Esophagus squamous epithelium (tissue), 5 donors: ENCODE data around the gene MAMSTR. TPM values are rescaled to one million over a fixed set of nuclear protein-coding genes. Genes with fewer than 3 reads are reported as not detected.

ENCODE experiments used
- DNase-seq: peaks from one replicate; lab custom pipeline; 2025; lab: John Stamatoyannopoulos, UW
- H3K27ac ChIP-seq, 4 donors: fragments of 200-600 bp; sonication (generic); one replicate each; pipeline ENCODE4 v1.5.1; 2016 to 2019; ENCODE audit warnings: mild to moderate bottlenecking in 1 of 4
- H3K27me3 ChIP-seq, 4 donors: fragments of 200-600 bp; sonication (generic); 1 replicate in 3 of 4; 2 replicates in 1 of 4; pipeline versions ENCODE4 v1.5.1 to v1.6.0; 2017 to 2021; ENCODE audit warnings: antibody characterized with exemption in 1 of 4
- H3K36me3 ChIP-seq, 3 donors: fragments of 200-600 bp; sonication (generic); one replicate each; pipeline ENCODE4 v1.5.1; 2016 to 2019
- H3K4me1 ChIP-seq, 3 donors: fragments of 200-600 bp; sonication (generic); one replicate each; pipeline ENCODE4 v1.5.1; 2017 to 2019
- H3K4me3 ChIP-seq, 4 donors: fragments of 200-600 bp; sonication (generic); 1 replicate in 3 of 4; 2 replicates in 1 of 4; pipeline ENCODE4 v1.5.1; 2016 to 2019; ENCODE audit warnings: mild to moderate bottlenecking in 2 of 4, moderate library complexity in 1 of 4
- H3K9me3 ChIP-seq, 3 donors: fragments of 200-600 bp; sonication (generic); one replicate each; pipeline ENCODE4 v1.5.1; 2016 to 2019
- CTCF ChIP-seq, 6 experiments: fragments of 450-650 bp in 4 of 6; fragments of 200-600 bp in 2 of 6; sonication (generic) in 2 of 6; IDR thresholded peaks; one replicate each; pipeline ENCODE4 v1.5.1; 2016 to 2019; ENCODE audit warnings: antibody characterized with exemption in 6 of 6, mild to moderate bottlenecking in 4 of 6, moderate library complexity in 4 of 6
- POLR2A ChIP-seq, 4 donors: fragments of 450-650 bp; IDR thresholded peaks; one replicate each; pipeline ENCODE4 v1.6.1; 2017; ENCODE audit warnings: antibody characterized with exemption in 4 of 4, mild to moderate bottlenecking in 4 of 4, moderate library complexity in 3 of 4
- WGBS, 2 donors: methylation state at CpG; one replicate each; pipeline ENCODE4 v1.1.5; 2018; 5-methylcytosine and 5-hydroxymethylcytosine counted together
- intact Hi-C: fragments of 100-400 bp; cut with DNase I; formaldehyde crosslinking; loops from one replicate; pipeline ENCODE4 v1.15.0; 2022
- total RNA-seq, 4 donors: library from RNA; depleted of rRNA; stranded (reverse); fragments of >200 nt; gene quantifications; one replicate each; pipeline ENCODE4 v1.1.0, GENCODE V29; 2016
- donor health status: DM: yes; HTN: yes; CAD: no.

MAMSTR gene
- total RNA-seq, 4 donors from 2014 or later, result 0.57 to 2.0 TPM; not detected in 2

- Histone ChIP-seq H3K4me1 (peaks cover 6 to 17% (median 8%) of the 10 kb centered on the region in 3 donors), H3K4me3 (no peak overlapping the region), H3K27me3 (peaks cover 0 to 26% (median 0%) of the 10 kb centered on the region in 4 donors), H3K36me3 (no peaks in the 10 kb centered on the region), H3K9me3 (no peaks in the 10 kb centered on the region), H3K27ac (no peak overlapping the region)
- no peak for DNase-seq
- 94 to 96% methylated on average over 4 to 13 of the region's 14 CpGs for WGBS, 2 donors
- TF ChIP-seq CTCF (IDR thresholded peaks at IDR 0.05), result no peak
- TF ChIP-seq POLR2A (IDR thresholded peaks at IDR 0.05), result no peak
- intact Hi-C loops, result no loop called here
Measured at GRCh38 chr19:48757741-48758144, 38.2 kb upstream of the MAMSTR start.

DNA sequence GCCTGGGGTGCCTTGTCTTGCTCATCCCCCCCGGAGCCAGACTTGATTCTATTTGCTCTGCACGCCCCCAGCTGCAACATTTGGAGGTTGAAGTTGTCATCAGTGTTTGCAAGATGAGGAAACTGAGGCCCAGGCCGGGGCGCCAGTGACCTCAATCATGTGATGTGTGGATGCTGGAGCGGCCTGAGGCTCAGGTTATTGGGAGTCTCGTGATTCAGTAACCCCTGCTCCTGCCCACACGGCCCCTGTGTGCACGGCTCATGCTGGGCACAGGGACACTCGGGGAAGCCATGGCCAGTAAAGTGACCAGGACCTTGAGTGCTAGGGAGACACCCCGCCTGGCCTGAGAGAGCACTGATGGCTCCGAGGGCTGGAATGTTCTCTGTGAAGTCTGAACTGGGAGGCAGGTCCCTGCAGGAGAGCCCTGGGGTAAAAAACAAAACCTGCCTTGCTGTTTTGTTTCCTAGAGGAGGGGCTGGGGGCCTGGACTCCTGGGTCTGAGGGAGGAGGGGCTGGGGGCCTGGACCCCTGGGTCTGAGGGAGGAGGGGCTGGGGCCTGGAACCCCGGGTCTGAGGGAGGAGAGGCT lies 37.7 kb upstream of the MAMSTR start:
- DNase-seq, result no peak

GRCh38 chr19:48756686-48757085 lies 37.2 kb upstream of the MAMSTR start:
- H3K27ac ChIP-seq, result no peak overlapping the region
- intact Hi-C loops, result no loop called here
- 62 to 64% methylated on average over 2 to 8 of the region's 9 CpGs for WGBS, 2 donors

More for the DNA sequence above, 37.7 kb upstream of the MAMSTR start:
- H3K9me3 ChIP-seq, result no peaks in the 10 kb centered on the region
- H3K27ac ChIP-seq, result no peak overlapping the region
- H3K4me1 ChIP-seq, result peaks cover 11 to 23% (median 12%) of the 10 kb centered on the region in 3 donors
- 40 to 69% methylated on average over 1 to 4 of the region's 12 CpGs for WGBS, 2 donors
- intact Hi-C loops, result no loop called here
- H3K27me3 ChIP-seq, result peaks cover 0 to 32% (median 0%) of the 10 kb centered on the region in 4 donors
- no peak for TF ChIP-seq CTCF (IDR thresholded peaks at IDR 0.05)
- no peak for TF ChIP-seq POLR2A (IDR thresholded peaks at IDR 0.05)
- no peak overlapping the region for H3K4me3 ChIP-seq
- no peaks in the 10 kb centered on the region for H3K36me3 ChIP-seq

GRCh38 chr19:48756212-48756611 lies 36.7 kb upstream of the MAMSTR start:
- WGBS, 2 donors, result 89 to 100% methylated on average over 1 to 10 of the region's 11 CpGs
- Histone ChIP-seq H3K27ac (no peak overlapping the region), H3K9me3 (no peaks in the 10 kb centered on the region), H3K27me3 (peaks cover 0 to 39% (median 0%) of the 10 kb centered on the region in 4 donors), H3K4me3 (no peak overlapping the region), H3K36me3 (no peaks in the 10 kb centered on the region), H3K4me1 (peaks cover 12 to 33% (median 17%) of the 10 kb centered on the region in 3 donors)
- no peak for TF ChIP-seq CTCF (IDR thresholded peaks at IDR 0.05)
- TF ChIP-seq POLR2A (IDR thresholded peaks at IDR 0.05), result no peak
- intact Hi-C loops, result no loop called here
- DNase-seq, result no peak

More at GRCh38 chr19:48756686-48757085, 37.2 kb upstream of the MAMSTR start:
- Histone ChIP-seq H3K4me3 (no peak overlapping the region), H3K4me1 (peaks cover 12 to 28% (median 15%) of the 10 kb centered on the region in 3 donors), H3K36me3 (no peaks in the 10 kb centered on the region), H3K9me3 (no peaks in the 10 kb centered on the region), H3K27me3 (peaks cover 0 to 34% (median 0%) of the 10 kb centered on the region in 4 donors)
- TF ChIP-seq CTCF (IDR thresholded peaks at IDR 0.05) (no peak), POLR2A (IDR thresholded peaks at IDR 0.05) (no peak)
- no peak for DNase-seq

DNA sequence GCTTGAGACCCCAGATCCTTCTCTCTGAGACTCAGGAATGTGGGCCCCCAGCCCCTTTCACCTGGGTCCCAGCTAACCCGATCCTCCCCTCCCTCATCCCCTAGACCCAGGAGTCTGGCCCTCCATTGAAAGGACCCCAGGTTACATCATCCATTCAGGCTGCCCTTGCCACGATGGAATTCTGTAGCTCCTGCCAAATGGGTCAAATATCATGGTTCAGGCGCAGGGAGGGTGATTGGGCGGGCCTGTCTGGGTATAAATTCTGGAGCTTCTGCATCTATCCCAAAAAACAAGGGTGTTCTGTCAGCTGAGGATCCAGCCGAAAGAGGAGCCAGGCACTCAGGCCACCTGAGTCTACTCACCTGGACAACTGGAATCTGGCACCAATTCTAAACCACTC lies 36.3 kb upstream of the MAMSTR start:
- intact Hi-C loops, result no loop called here

More for the DNA sequence above, 36.3 kb upstream of the MAMSTR start:
- Histone ChIP-seq H3K27me3 (peaks cover 0 to 40% (median 0%) of the 10 kb centered on the region in 4 donors), H3K4me3 (no peak overlapping the region), H3K9me3 (no peaks in the 10 kb centered on the region), H3K4me1 (peaks cover 12 to 37% (median 19%) of the 10 kb centered on the region in 3 donors), H3K36me3 (peaks cover 0 to 3% (median 0%) of the 10 kb centered on the region in 3 donors), H3K27ac (no peak overlapping the region)
- no peak for DNase-seq
- TF ChIP-seq CTCF (IDR thresholded peaks at IDR 0.05) (no peak), POLR2A (IDR thresholded peaks at IDR 0.05) (no peak)
- WGBS, 2 donors, result 100% methylated on average over 1 to 2 of the region's 5 CpGs
